RWPE1 (cell line): Measurements from ENCODE around the gene NRIP2.

Experiments
- CTCF ChIA-PET: fragments of 350-600 bp; sonication (Branson Sonifier 250); formaldehyde crosslinking; extraction: SDS; loops from one replicate; lab custom pipeline; 2021; lab: Yijun Ruan, JAX
- POLR2A ChIA-PET: fragments of 400-600 bp; formaldehyde crosslinking; extraction: SDS; loops from one replicate; lab custom pipeline; 2020; ENCODE audit warnings: antibody characterized with exemption; ENCODE audit not compliant: low non-redundant PET; lab: Yijun Ruan, JAX
- DNase-seq: peaks from one replicate; pipeline ENCODE4 v3.0.0; 2012; ENCODE audit warnings: low spot score
- H3K27ac ChIP-seq: fragments of 450-650 bp; 2 replicates; pipeline ENCODE4 v1.5.1; 2017
- TF ChIP-seq, protein P1 (sequence below): fragments of 450-650 bp; conservative IDR thresholded peaks from 2 replicates; pipeline ENCODE4 v1.5.1; 2017; ENCODE audit warnings: low read depth, mild to moderate bottlenecking

The NRIP2 gene

DNA sequence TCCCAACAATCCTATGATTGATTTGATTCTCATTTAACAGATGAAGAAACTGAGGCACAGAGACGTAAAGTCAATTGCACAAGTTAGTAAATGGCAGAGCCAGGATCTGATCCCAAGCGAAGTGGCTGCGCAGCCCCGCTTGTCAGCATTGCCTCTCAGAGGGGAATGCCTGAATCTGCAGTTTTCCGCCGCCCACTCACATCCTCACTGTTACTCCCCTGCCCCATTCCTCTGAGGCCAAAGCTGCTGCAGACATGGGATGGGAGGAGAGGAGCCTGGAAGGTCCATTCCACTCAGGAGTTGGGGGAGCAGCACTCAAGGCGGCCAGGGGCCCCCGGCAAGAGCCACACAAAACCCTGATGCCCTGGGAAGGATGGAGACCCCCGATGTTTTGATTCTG lies 1.0 kb downstream of the NRIP2 start:
- POLR2A ChIA-PET, result no interaction called here
- no peak for DNase-seq
- H3K27ac ChIP-seq, result no peak overlapping the region
- CTCF ChIA-PET, result interaction anchor here (0.6 kb wide), 1 partner anchor 50 kb away, joined by 3 read pairs; no protein-coding TSS in a partner anchor
- TF ChIP-seq, protein P1, sequence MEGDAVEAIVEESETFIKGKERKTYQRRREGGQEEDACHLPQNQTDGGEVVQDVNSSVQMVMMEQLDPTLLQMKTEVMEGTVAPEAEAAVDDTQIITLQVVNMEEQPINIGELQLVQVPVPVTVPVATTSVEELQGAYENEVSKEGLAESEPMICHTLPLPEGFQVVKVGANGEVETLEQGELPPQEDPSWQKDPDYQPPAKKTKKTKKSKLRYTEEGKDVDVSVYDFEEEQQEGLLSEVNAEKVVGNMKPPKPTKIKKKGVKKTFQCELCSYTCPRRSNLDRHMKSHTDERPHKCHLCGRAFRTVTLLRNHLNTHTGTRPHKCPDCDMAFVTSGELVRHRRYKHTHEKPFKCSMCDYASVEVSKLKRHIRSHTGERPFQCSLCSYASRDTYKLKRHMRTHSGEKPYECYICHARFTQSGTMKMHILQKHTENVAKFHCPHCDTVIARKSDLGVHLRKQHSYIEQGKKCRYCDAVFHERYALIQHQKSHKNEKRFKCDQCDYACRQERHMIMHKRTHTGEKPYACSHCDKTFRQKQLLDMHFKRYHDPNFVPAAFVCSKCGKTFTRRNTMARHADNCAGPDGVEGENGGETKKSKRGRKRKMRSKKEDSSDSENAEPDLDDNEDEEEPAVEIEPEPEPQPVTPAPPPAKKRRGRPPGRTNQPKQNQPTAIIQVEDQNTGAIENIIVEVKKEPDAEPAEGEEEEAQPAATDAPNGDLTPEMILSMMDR, result no peak

DNA sequence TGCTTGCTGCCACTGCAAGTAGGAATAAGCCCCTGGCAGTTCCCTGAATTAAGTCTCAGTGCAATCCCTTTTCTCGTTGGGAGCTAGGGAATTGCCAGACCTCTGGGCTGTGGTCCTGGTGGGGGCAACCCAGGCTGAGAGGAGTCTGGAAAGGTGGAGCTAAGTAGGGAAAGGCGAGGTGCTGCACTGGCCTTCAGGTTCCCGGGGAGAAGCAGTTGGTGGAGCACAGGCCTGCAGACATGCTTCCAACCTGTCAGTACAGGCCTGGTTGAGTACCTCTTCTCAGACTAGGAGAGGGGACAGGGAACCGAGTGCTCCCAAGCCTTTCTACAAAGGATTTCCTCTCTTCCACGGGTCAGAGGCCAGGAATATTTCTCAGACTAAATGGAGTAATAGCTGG lies 1.5 kb downstream of the NRIP2 start:
- DNase-seq, result no peak
- H3K27ac ChIP-seq, result no peak overlapping the region
- ChIA-PET CTCF (interaction anchor here (0.6 kb wide), 1 partner anchor 49 kb away, joined by 3 read pairs; no protein-coding TSS in a partner anchor), POLR2A (no interaction called here)
- TF ChIP-seq, protein P1, result no peak

DNA sequence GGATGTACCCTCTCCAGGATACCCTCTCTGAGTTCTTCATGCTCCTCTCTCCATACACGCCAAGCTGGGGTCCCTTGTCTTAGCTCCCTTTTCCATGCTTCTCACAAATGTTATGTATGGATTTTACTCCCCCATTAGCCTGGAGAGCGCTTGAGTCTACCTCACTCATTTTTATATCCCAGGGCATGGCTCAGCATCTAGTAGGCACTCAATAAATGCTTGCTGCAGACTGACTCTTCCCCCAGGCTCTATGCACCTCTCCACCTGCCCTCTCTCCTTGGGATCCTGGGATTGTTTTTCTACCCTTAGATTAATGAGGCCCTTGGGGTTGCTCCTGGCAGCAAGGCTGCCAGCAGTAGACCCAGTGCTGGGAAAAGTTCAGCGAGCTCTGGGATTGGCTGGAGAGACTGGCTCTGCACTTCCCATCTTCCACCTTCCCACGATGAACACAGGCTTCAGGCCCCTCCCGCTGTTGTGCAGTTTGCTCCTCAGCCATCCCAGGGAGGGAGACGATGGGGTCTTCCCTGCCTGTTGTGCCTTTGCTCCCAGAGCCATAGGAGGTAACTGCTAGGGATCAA lies 2.2 kb downstream of the NRIP2 start:
- no peak overlapping the region for H3K27ac ChIP-seq
- no peak for DNase-seq
- ChIA-PET CTCF (interaction anchor here (0.6 to 0.7 kb wide), 2 partner anchors 127 to 140 kb away, joined by 3 to 4 read pairs; no protein-coding TSS in a partner anchor), POLR2A (no interaction called here)
- TF ChIP-seq, protein P1, result no peak

DNA sequence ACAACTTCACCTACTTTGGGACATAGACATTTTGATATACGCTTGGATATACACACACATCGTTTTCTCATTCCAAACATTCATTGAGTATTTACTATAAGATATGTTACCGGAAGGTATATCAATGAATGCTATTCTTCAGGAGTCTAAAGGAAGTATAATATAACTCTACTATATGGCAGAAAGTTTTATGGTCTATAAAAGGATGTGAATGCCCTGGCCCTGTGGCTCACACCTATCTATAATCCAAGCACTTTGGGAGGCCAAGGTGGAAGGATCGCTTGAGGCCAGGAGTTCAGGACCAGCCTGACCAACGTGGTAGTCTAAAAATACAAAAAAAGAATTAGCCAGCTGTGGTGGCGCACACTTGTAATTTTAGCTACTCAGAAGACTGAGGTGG lies 5.6 kb downstream of the NRIP2 start:
- TF ChIP-seq, protein P1, result no peak
- ChIA-PET CTCF (no interaction called here), POLR2A (no interaction called here)
- H3K27ac ChIP-seq, result no peak overlapping the region
- DNase-seq, result no peak

DNA sequence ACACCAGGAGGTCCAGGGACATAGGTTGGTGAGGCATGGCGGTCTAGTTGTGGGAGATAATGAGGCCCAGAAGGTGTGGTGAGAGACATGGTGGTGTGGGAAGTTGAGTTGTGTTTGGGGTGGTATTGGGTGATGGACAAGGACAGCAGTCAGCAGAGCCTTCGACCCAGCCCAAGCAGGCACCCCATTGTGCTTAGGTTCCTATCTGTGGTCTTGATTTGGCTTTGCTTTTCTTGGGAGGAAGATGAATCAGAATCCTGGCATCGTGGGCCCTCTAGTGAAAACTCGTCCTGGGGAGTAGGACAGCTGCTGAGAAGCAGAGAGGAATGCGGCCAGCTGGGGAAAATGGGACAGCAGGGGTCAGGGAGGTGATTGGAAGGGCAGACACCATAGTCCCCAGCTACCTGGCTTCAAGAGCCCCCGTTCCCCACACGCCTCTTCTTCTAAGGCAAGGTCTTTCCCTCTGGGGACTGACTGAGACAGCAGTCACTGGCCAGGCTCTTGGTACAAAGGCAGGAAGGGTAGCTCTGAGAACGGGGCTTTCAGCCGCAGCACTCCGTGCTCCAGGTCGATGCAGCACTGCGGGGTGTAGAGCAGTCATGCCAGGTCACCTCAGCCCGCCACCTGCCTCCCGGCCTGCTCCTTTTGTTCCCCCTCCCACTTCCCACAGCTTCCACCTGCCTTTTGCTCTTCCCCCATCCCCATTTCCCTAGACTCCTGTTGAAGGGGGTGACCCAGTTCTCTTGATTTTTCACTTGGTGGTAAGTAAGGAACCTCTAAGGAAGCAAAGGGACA lies 7.9 kb downstream of the NRIP2 start:
- TF ChIP-seq, protein P1, result no peak
- ChIA-PET POLR2A (no interaction called here), CTCF (no interaction called here)
- no peak overlapping the region for H3K27ac ChIP-seq
- no peak for DNase-seq

DNA sequence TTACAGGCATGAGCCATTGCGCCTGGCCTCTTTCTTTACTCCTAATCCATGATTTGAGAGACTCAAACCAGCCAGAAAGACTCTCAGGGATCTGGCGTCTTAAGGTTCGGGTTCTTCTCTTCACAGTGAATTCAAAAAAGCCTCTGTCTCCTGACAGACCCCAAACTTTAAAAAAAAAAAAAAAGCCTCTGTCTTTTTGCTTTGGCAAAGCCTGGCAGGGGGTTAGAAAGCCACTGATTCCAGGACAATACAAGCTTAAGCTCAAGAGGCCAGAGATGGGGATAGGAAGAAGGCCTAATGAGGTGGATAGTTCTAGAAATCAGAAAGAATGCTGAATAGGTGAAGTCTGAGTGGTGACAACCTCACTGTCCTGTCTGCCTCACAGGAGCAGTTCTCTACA lies 8.8 kb downstream of the NRIP2 start:
- ChIA-PET POLR2A (no interaction called here), CTCF (no interaction called here)
- TF ChIP-seq, protein P1, result no peak
- no peak for DNase-seq
- no peak overlapping the region for H3K27ac ChIP-seq
